Neuronal stem cell (in vitro differentiated cells): Measurements from ENCODE around the gene SAP30L.

ENCODE experiments used
- DNase-seq: peaks from one replicate; pipeline ENCODE4 v3.0.0-alpha.2; 2013; ENCODE audit warnings: low spot score
- H2AFZ ChIP-seq: one replicate; pipeline ENCODE4 v1.6.1; 2013; ENCODE audit warnings: mild to moderate bottlenecking, low read length, inconsistent platforms
- H2AK5ac ChIP-seq: 2 replicates; pipeline ENCODE4 v1.6.1; 2013; ENCODE audit warnings: low read depth, mild to moderate bottlenecking, inconsistent platforms, low read length, moderate library complexity, mixed read lengths
- H2BK120ac ChIP-seq: 2 replicates; pipeline ENCODE4 v1.6.1; 2013; ENCODE audit warnings: low read depth, mild to moderate bottlenecking, inconsistent platforms, low read length, moderate library complexity, mixed read lengths
- H2BK12ac ChIP-seq: one replicate; pipeline ENCODE4 v1.6.1; 2013; ENCODE audit warnings: low read length, inconsistent platforms
- H2BK15ac ChIP-seq: 2 replicates; pipeline ENCODE4 v1.6.1; 2013; ENCODE audit warnings: mild to moderate bottlenecking, low read length, inconsistent platforms, mixed read lengths
- H2BK5ac ChIP-seq: one replicate; pipeline ENCODE4 v1.6.1; 2013; ENCODE audit warnings: inconsistent platforms, mild to moderate bottlenecking, low read length, moderate library complexity
- H3K14ac ChIP-seq: one replicate; pipeline ENCODE4 v1.6.1; 2013; ENCODE audit warnings: low read length, inconsistent platforms
- H3K18ac ChIP-seq: 2 replicates; pipeline ENCODE4 v1.6.1; 2013; ENCODE audit warnings: low read length, inconsistent platforms
- H3K23ac ChIP-seq: 2 replicates; pipeline ENCODE4 v1.6.1; 2013; ENCODE audit warnings: low read depth, mild to moderate bottlenecking, mixed read lengths, low read length, inconsistent platforms; ENCODE audit not compliant: poor library complexity
- H3K27ac ChIP-seq: replicated peaks from 3 replicates; pipeline ENCODE4 v1.5.1; 2013; ENCODE audit warnings: low read length, inconsistent platforms
- H3K27me3 ChIP-seq, 3 experiments: 2 replicates each; pipeline ENCODE4 v1.6.1; 2013; ENCODE audit warnings: low read length in 3 of 3, mild to moderate bottlenecking in 2 of 3, inconsistent platforms in 1 of 3, low read depth in 1 of 3, mixed read lengths in 1 of 3, moderate library complexity in 1 of 3; ENCODE audit not compliant: control insufficient read depth in 3 of 3, insufficient read depth in 3 of 3
- H3K36me3 ChIP-seq, 2 donors: replicated peaks in 1 of 2; 2 replicates each; pipeline ENCODE4 v1.6.1; 2013; ENCODE audit warnings: low read length in 2 of 2; ENCODE audit not compliant: control insufficient read depth in 2 of 2, insufficient read depth in 2 of 2
- H3K4ac ChIP-seq: 2 replicates; pipeline ENCODE4 v1.6.1; 2013; ENCODE audit warnings: inconsistent platforms, mild to moderate bottlenecking, low read length, moderate library complexity
- H3K4me1 ChIP-seq, 2 donors: 1 replicate in 1 of 2; 2 replicates in 1 of 2; pipeline ENCODE4 v1.6.1; 2013; ENCODE audit warnings: low read length in 2 of 2, low read depth in 1 of 2; ENCODE audit not compliant: control insufficient read depth in 2 of 2, insufficient read depth in 1 of 2
- H3K4me2 ChIP-seq: one replicate; pipeline ENCODE4 v1.6.1; 2013; ENCODE audit warnings: mild to moderate bottlenecking, low read length, inconsistent platforms; ENCODE audit not compliant: insufficient read depth, poor library complexity, severe bottlenecking
- H3K4me3 ChIP-seq, 2 donors: 2 replicates each; pipeline ENCODE4 v1.5.1; 2013; ENCODE audit warnings: low read length in 2 of 2, mild to moderate bottlenecking in 2 of 2, inconsistent platforms in 1 of 2, moderate library complexity in 1 of 2
- H3K79me1 ChIP-seq: one replicate; pipeline ENCODE4 v1.6.1; 2013; ENCODE audit warnings: low read depth, mild to moderate bottlenecking, inconsistent platforms, low read length, moderate library complexity
- H3K9ac ChIP-seq: one replicate; pipeline ENCODE4 v1.6.1; 2013; ENCODE audit warnings: mild to moderate bottlenecking, low read depth, low read length, inconsistent platforms; ENCODE audit not compliant: poor library complexity
- H3K9me3 ChIP-seq, 2 donors: replicated peaks in 1 of 2; 2 replicates each; pipeline versions ENCODE3 to v1.6.1; 2013; ENCODE audit warnings: low read length in 2 of 2, mild to moderate bottlenecking in 2 of 2, inconsistent platforms in 1 of 2, low read depth in 1 of 2, mixed read lengths in 1 of 2, moderate library complexity in 1 of 2; ENCODE audit not compliant: control insufficient read depth in 2 of 2, insufficient read depth in 1 of 2
- H4K8ac ChIP-seq: one replicate; pipeline ENCODE4 v1.6.1; 2013; ENCODE audit warnings: low read depth, mild to moderate bottlenecking, inconsistent platforms, low read length, moderate library complexity
- H4K91ac ChIP-seq: one replicate; pipeline ENCODE4 v1.6.1; 2013; ENCODE audit warnings: low read length, low read depth, mild to moderate bottlenecking, inconsistent platforms; ENCODE audit not compliant: poor library complexity
- WGBS, 2 donors: extraction: QIAGEN DNeasy Blood & Tissue Kit; methylation state at CpG; one replicate each; pipeline ENCODE4 v1.1.7; 2013; ENCODE audit warnings: missing lambda C conversion rate in 2 of 2, mixed read lengths in 1 of 2; ENCODE audit not compliant: insufficient read length in 2 of 2, insufficient replicate concordance in 1 of 2; ENCODE audit errors: extremely low coverage in 2 of 2; 5-methylcytosine and 5-hydroxymethylcytosine counted together

SAP30L gene

DNA sequence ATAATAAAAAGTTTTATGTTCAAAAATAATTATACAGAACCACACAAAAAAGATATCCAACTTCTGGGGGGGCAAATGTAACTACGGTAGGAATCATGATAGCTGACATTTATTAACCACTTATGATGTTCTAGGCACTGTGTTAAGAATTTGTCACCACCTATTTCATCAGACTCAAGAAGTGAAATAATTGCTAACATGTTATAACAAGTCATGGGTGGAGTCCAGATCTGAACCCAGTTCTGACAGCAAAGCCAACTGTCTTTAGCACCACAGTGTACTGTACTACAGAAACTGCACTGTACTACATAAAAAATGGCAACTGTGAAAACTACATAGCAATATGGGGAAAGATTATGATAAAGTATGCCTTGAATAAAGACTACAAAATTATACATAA, 3.0 kb upstream of the SAP30L start:
- Histone ChIP-seq H3K23ac (no peak overlapping the region), H3K27me3 (no peaks in the 10 kb centered on the region), H3K4ac (no peak overlapping the region), H3K4me2 (no peak overlapping the region), H2BK15ac (no peak overlapping the region), H4K8ac (no peak overlapping the region), H4K91ac (no peak overlapping the region), H3K14ac (no peak overlapping the region), H2BK120ac (no peak overlapping the region), H3K79me1 (peaks cover 3% of the 10 kb centered on the region), H2AK5ac (no peak overlapping the region), H3K9me3 (no peaks in the 10 kb centered on the region), H3K18ac (no peak overlapping the region), H3K4me1 (peaks cover 5 to 11% of the 10 kb centered on the region in 2 donors), H2AFZ (no peak overlapping the region), H3K27ac (no peak overlapping the region), H3K9ac (no peak overlapping the region), H3K36me3 (peaks cover 11 to 52% of the 10 kb centered on the region in 2 donors), H2BK12ac (no peak overlapping the region), H3K4me3 (no peak overlapping the region), H2BK5ac (no peak overlapping the region)
- no CpG with 5 or more reads among the region's 1 CpG for WGBS, 2 donors
- DNase-seq: no peak

DNA sequence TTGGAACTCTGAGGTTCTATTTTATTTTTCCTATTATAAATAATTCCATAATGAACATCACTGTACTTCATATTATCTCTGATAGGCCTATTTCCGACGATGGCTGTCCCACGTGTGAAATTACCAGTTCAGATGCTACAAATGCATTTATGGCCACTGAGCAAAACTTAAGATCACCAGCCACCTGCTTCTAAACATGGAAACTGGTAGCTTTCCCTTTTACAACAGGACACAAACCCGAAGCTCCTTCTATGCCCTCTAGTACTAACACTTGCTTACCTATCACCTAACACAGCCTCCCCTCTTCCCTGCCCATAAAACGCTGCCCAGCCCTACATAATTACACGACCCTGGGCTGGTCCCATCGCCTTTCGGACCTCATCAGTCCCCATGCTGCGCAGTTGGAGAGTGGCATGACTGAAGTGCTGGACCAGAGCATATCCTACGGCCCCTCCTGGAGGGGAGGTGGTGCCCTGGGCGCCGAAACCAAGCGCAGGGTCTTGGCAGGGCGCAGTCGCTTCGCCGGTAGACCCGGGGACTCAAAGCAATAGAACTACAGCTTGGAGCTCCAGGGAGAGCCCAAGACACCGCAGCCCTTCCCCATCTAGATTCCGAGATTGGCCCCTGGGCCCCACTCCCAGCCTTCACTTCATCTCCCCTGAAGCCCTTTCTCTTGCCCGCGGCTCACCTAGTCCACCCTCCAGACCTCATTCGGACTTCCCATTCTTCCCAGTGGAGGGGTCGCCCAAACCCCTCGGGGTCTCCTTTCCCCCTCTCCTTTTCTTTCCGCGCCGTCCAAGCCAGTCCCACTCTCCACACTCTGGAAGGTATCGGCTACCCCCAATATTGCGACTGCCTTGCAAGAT, 1.0 kb upstream of the SAP30L start:
- H3K9ac ChIP-seq: peak overlapping the region; percentile 92
- H3K27ac ChIP-seq: no peak overlapping the region
- H2AFZ ChIP-seq: peak overlapping the region; percentile 99
- H3K4me3 ChIP-seq: peak overlapping the region; percentile 74 to 95
- H2BK5ac ChIP-seq: peak overlapping the region; percentile 4
- no peak overlapping the region for H2BK120ac ChIP-seq
- no CpG with 5 or more reads among the region's 30 CpGs for WGBS, 2 donors
- peaks cover 6 to 43% of the 10 kb centered on the region in 2 donors for H3K36me3 ChIP-seq
- H4K8ac ChIP-seq: no peak overlapping the region
- H3K4ac ChIP-seq: no peak overlapping the region
- peak overlapping the region; percentile 34 for H3K23ac ChIP-seq
- peaks cover 3% of the 10 kb centered on the region for H3K79me1 ChIP-seq
- H2BK12ac ChIP-seq: no peak overlapping the region
- no peak overlapping the region for H2AK5ac ChIP-seq
- H3K14ac ChIP-seq: no peak overlapping the region
- peak overlapping the region; percentile 92 for H3K4me2 ChIP-seq
- H3K27me3 ChIP-seq: no peaks in the 10 kb centered on the region
- no peak for DNase-seq
- no peak overlapping the region for H3K18ac ChIP-seq
- H2BK15ac ChIP-seq: no peak overlapping the region
- no peak overlapping the region for H4K91ac ChIP-seq
- H3K9me3 ChIP-seq: no peaks in the 10 kb centered on the region
- peaks cover 5 to 11% of the 10 kb centered on the region in 2 donors for H3K4me1 ChIP-seq

GRCh38 chr5:154446195-154447088, 645 bp downstream of the SAP30L start:
- Histone ChIP-seq H2BK15ac (no peak overlapping the region), H2AFZ (peak overlapping the region; percentile 99), H3K14ac (peak overlapping the region; percentile 47), H2AK5ac (no peak overlapping the region), H3K27me3 (no peaks in the 10 kb centered on the region), H3K79me1 (peaks cover 3% of the 10 kb centered on the region), H3K4me1 (peaks cover 5 to 11% of the 10 kb centered on the region in 2 donors), H2BK120ac (no peak overlapping the region), H3K4me3 (peak overlapping the region; percentile 74 to 86), H3K23ac (peak overlapping the region; percentile 77), H3K36me3 (peaks cover 4 to 43% of the 10 kb centered on the region in 2 donors), H3K9ac (peak overlapping the region; percentile 73), H3K4me2 (peak overlapping the region; percentile 84), H2BK12ac (no peak overlapping the region), H4K91ac (no peak overlapping the region), H2BK5ac (peak overlapping the region; percentile 57), H3K27ac (peak overlapping the region; percentile 38), H4K8ac (no peak overlapping the region), H3K18ac (peak overlapping the region; percentile 65), H3K4ac (no peak overlapping the region), H3K9me3 (no peaks in the 10 kb centered on the region)
- DNase-seq: peak; percentile 57
- no CpG with 5 or more reads among the region's 87 CpGs for WGBS, 2 donors
